ENCODE data around the gene GPC5.

GPC5 gene

DNA sequence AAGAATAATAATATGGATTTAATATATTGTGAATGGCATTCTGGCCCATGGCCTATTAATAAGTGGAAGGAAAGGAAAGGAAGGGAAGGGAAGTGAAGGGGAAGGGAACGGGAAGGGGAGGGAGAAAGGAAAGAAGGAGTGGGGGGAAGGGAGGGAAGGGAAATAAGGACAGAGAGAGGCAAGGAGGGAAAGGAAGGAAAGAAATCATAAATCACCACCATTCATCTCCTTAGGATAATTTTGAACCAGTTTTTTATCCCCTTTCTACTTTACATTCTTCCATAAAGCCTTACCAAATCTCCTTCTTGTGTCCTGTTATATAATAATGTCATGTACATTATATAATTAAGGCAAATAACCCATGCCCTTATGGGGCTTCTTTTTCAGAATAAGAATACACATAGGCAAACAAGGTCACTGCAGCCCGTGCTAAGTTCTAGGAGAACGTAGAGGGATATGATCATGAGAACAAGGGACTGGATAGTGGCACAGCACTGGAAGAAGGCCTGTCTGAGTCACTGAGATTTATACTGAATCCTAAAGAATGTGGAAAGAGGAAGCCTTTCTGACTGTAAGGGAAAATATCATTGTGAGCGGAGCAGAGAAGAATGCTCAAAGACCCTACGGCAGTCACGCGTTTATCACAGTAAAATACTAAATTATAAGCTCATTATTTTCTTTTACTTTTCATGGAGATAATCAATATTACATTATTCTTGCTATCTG lies 1383.7 kb downstream of the GPC5 start:
- DNase-seq (ENCODE audit: extremely low read depth in 1 of 2, low read depth in 1 of 2) = no peak

DNA sequence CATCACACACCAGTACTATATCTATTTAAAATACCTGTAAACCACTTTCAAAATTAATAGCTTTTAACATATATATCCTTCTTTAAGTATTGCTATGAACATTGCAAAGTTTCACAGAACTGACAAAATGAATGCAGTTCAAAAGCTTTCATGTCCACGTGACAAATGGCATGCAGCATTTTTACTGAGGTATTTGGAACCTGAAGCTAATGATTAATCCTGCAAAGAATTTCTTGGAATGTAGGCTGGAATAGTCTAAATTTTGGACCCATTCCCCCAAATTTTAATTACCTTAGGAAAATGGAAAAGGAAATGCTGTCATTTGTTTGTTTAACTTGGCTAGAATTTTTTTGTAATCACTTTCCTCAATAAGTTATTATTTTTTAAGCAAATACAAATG lies 1404.4 kb downstream of the GPC5 start:
- no peak for DNase-seq (ENCODE audit: extremely low read depth in 1 of 2, low read depth in 1 of 2)

DNA sequence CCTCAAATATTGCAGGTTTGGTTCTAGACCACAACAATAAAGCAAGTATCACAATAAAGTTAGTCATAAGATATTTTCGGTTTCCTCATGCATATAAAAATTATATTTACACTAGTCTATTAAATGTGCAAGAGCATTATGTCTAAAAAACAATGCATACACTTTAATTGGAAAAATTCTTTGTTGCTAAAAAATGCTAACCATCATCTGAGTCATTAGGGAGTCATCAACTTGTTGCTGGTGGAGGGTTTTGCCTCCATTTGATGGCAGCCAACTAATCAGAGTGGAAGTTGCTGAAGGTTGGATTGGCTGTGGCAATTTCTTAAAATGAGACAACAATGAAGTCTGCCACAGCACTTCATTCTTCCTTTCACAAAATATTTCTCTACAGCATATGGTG lies 1405.9 kb downstream of the GPC5 start:
- no peak for DNase-seq (ENCODE audit: extremely low read depth in 1 of 2, low read depth in 1 of 2)

DNA sequence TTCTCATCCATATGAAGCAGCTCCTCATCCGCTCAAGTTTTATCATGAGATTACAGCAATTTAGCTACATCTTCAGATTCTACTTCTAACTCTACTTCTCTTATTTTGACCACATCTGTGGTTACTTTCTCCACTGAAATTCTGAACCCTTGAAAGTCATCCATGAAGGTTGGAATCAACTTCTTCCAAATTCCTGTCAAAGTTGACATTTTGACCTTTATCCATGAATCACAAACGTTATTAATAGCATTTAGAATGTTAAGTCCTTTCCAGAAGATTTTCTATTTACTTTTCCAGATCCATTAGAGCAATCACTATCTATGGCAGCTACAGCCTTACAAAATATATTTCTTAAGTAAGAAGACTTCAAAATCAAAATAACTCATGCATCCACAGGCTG lies 1406.5 kb downstream of the GPC5 start:
- no peak for DNase-seq (ENCODE audit: extremely low read depth in 1 of 2, low read depth in 1 of 2)

DNA sequence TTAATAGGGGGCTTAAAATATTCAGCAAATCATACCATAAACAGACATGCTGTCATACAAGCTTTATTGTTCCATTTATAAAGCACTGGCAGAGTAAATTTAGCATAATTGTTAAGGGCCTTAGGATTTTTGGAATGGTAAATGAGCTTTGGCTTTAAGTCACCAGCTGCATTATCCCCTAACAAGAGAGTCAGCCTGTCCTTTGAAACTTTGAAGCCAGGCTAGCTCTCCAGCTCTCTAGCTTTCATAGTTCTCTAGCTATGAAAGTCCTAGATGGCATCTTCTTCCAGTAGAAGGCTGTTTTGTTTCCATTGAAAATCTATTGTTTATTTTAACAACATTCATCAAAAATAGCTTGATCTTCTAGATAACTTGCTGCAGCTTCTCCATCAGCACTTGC lies 1407.3 kb downstream of the GPC5 start:
- DNase-seq (ENCODE audit: extremely low read depth in 1 of 2, low read depth in 1 of 2) = no peak

DNA sequence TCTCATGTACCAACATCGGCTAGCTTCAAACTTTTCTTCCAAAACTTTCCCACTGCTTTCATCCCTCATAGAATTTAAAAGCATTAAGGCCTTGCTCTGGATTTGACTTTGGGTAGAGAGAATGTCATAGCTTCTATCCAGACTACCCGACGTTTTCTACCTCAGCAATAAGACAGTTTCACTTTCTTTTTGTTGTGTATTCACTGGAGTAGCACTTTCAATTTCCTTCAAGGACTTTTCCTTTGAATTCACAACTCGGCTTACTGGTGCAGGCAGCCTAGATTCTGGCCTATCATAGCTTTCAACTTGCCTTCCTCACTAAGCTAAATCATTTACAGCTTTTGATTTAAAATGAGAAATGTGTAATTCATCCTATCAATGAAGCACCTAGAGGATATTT lies 1407.8 kb downstream of the GPC5 start:
- no peak for DNase-seq (ENCODE audit: extremely low read depth in 1 of 2, low read depth in 1 of 2)

DNA sequence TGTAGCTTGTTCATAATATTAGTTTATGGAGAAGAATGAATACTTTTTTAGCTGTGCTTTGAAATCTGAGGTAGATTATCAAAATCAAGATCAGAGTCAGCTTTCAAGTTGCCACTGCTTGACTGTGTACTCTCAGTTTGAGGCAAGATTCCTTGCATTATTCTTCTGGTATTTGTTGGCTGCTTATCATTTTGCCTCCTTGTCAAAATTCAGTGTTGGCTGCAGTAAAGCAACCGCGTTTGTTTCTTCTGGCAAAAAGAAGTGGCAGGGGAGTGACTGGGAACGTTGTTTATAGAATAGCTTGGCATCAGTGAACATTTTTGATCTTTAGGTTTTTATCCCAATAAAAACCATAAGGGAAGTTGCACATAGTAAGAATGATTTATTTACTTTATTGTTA lies 1408.9 kb downstream of the GPC5 start:
- no peak for DNase-seq (ENCODE audit: extremely low read depth in 1 of 2, low read depth in 1 of 2)

DNA sequence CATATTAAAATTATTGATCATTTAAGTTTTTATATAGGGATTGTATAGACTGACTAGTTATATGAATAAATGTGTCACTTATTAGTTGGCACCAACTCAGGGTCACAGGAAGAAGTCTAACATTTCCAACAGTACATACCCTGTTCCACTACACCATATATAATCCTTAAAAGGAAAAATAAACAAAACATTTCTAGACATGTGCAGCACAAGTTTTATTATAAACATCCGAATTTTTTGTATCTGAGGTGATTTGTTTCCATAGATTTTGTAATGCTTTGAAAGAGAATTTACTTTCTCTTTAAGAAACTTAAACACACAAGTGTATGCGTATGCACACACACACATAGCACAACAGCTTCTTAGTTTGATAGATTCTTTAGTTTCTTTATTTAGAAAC lies 1409.5 kb downstream of the GPC5 start:
- DNase-seq (ENCODE audit: extremely low read depth in 1 of 2, low read depth in 1 of 2) = no peak

DNA sequence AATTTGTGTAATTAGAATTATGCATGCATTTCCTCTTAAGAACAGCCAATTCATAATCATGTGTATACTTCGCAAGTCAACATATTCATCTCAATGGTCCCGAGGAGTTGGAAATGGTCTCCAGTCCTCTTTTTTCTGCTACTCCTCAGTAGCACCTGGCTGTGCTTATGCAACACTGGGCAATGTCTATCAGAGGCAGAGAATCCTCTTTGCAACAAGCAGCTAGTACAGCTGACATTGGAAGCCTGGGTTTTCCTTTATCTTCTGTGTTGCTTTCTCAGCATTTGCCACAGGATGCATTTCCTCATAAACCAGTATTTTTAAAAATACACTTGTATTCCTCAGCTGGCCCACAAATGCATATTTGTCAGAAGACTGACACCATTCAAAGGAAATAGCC lies 1422.9 kb downstream of the GPC5 start:
- DNase-seq (ENCODE audit: extremely low read depth in 1 of 2, low read depth in 1 of 2) = no peak

DNA sequence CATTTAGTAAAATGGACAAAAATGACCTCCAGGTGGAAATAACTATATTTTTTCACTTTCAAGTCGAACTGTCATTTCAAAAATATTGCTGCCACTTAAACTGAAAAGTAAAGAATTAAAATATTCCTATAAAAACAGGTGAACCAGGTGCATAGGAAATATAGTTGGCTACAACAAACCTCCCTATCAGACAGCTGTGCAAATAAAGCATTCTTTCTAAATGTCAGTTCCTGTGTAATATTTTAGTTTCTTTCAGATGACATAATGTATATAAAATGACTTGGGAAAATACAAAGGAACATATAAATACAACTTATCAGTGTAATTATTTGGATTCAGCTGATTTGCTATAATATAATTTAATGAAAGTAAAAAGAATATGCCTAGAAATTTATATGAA lies 1424.6 kb downstream of the GPC5 start:
- no peak for DNase-seq (ENCODE audit: extremely low read depth in 1 of 2, low read depth in 1 of 2)

DNA sequence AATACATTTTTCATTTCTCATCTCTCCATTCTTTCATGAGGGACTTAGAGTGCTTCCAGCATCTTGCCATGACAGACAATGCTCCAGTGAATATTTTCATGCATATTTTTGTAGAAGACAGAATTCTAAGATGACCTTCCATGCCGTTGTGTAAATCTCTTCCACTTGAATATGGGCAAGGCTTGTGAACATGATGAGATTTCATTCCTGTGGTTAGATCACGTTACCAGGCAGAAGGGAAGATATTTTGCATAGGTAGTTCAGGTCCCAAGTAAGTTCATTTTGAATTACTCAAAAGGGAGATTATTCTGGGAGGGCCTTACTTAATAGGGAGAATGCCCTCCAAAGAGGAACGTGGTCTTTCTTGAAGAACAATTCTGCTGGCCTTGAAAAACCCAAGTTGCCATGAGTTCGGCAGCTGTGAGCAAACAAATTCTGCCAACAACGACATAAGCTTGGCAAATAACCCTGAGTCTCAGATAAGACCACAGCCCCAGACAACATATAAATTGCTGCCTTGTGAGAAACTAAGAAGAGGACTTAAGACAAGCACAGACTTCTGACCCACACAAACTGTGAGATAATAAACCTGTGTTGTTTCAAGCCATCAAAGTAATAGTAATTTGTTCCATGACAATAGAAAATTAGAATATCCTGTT lies 1427.6 kb downstream of the GPC5 start:
- DNase-seq (ENCODE audit: extremely low read depth in 1 of 2, low read depth in 1 of 2) = no peak

DNA sequence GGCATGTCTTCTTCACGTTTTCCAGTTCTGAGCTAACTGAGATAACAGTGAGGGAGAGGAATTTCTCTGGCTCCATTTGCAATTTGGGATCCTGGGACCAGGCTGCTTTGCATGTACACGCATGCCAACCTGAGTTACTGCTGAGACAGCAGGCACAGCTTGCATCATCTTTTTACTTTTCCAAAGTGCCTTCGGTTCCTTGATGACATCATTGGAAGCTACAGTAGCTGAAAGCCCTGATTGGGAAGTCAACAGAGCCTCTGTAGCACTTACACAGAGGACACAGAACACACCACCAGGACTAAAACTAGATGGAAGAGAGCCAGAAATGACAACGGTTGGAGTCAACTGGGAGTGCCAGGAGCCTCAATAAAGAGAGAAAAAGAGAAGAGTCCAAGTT lies 1429.1 kb downstream of the GPC5 start:
- DNase-seq (ENCODE audit: extremely low read depth in 1 of 2, low read depth in 1 of 2) = no peak

DNA sequence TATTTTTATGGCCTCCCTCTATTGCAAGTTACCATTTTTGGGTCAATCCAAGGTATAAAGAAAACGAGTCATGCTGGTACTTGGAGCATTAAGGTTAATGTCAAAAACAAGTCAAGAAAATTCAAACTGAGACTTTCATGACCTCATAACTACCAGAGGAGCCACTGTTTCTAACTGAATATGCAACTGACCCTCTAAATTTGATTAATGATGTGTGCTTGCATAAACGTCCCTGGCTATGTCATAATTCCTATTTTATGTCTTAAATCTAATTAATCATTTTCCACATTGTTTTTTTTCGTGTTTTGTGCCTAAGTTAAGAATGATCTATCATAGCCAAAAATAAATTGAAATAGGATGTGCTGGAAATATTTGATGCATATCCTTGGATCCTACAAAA lies 1431.5 kb downstream of the GPC5 start:
- no peak for DNase-seq (ENCODE audit: extremely low read depth in 1 of 2, low read depth in 1 of 2)

DNA sequence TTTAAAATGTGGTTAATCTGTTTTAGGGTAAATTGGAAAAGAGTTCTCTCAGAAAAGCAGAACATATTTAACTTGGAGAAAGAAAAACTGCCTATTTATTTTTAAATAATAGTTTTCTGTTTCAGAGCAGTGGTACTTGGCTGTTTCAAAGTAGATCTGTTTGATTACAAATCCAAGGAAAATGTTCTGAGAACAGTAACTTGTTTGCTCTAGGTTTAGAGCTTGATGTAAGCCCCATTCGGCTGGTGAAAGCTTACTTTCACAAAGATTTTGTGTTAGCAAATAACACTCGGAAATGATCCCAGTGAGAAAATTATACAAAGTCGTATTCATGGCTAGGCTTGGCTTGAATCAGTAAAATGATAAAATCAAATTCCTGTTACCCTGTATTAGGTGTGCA lies 1432.4 kb downstream of the GPC5 start:
- DNase-seq (ENCODE audit: extremely low read depth in 1 of 2, low read depth in 1 of 2) = no peak

DNA sequence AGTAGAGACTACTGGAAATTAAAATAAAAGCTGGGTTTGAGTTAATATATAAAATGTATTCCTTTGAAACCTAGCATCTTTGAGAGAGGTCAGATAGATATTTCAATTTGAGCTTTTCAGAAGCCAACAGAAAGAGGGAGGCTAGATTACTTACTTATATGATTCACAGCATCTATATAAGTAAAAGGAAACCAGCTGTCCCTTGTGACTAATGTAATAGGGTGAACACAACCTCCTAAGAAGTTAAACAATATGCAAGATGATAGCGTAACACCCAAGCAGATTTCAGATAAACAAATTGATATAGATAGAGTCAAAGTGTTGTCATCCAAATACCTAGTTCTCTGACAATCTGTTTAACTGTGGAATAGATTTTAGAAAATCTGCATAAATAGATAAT lies 1434.7 kb downstream of the GPC5 start:
- no peak for DNase-seq (ENCODE audit: extremely low read depth in 1 of 2, low read depth in 1 of 2)

DNA sequence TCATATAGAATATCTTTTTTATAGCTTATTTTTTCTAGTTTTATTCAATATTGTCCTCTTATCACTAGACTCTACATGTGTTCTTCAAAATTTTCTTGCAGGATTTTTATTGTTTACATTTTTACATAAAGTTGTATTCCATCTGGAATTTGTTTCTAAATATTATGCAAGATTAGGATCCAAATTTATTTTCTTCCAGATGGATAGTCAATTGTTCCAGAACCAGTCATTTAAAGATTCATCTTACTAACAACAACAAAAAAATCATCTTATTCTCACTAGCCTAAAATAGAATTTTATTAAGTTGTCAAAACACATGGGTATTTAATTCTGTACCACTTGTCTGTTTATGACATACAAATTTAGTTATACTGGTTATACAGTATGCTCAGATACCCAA lies 1437.8 kb downstream of the GPC5 start:
- DNase-seq (ENCODE audit: extremely low read depth in 1 of 2, low read depth in 1 of 2) = no peak

DNA sequence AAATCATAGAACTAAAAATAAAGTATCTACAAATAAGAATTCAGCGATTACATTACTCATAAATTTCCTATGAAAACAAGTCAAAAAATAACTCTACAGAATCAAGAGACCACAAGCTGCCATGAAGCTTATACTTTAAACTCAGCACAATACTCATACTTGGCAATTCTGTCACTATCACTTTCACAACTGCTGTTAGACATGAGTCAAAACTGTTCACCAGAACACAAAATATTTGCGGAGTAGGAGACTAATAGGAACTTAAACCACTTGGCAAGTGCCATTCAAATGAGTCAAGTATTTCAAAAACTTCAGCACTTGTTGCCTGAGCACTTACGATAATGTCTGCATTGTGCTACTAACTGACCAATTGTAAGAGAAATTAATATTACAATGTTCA lies 1440.4 kb downstream of the GPC5 start:
- no peak for DNase-seq (ENCODE audit: extremely low read depth in 1 of 2, low read depth in 1 of 2)

DNA sequence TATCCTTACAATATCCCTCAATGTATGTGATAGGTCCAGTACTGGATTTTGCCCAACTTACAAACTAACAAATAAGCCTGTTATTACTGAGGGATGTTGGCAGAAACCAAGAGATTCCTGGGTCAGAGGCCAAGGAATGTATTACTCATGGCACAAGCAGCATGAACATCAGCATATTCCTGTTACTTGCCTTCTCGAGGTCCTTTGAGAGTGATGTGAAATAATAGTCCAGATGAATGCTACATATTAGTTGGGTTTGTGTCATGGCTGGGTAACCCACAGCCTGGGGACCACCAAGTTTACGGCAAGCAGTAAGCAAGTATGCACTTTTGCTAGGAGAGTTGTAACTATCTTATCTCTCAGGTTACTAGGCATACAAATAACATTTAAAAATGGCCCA lies 1443.7 kb downstream of the GPC5 start:
- no peak for DNase-seq (ENCODE audit: extremely low read depth in 1 of 2, low read depth in 1 of 2)

DNA sequence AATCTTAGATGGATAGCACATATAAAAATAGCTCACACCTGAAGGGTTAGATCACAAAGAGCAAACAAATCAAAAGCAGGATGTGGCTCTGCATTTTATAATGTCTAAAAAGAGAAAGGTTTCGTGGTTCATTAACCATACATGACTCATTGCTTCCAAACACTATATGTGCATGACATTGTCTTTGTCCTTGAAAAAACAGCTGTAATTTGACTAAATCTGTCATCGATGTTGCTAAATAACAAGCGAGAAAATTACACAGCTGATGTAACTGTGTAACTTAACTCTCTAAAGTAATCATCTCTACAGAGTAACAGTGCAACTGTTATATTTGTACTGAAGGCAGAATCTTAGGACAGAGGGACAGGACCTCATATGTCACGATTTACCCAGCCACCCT lies 1445.1 kb downstream of the GPC5 start:
- DNase-seq (ENCODE audit: extremely low read depth in 1 of 2, low read depth in 1 of 2) = no peak

DNA sequence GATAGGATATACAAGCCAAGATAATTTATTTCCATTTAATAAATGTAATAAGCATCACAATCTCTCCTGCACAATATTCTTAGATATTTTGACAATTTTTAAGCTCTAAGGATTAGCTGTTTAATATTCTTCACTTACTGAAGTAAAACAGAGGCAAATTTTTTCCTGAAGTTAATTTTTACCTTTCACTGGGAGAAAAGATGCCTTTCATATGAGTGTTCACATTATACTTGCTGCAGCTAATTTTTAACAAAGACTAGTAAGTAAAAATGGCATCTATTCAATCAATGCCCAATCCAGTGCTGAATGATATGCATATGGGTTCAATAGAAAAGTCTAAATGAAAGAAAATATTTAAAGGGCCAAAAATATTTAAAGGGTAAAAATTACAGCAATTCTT lies 1451.0 kb downstream of the GPC5 start:
- no peak for DNase-seq (ENCODE audit: extremely low read depth in 1 of 2, low read depth in 1 of 2)

DNA sequence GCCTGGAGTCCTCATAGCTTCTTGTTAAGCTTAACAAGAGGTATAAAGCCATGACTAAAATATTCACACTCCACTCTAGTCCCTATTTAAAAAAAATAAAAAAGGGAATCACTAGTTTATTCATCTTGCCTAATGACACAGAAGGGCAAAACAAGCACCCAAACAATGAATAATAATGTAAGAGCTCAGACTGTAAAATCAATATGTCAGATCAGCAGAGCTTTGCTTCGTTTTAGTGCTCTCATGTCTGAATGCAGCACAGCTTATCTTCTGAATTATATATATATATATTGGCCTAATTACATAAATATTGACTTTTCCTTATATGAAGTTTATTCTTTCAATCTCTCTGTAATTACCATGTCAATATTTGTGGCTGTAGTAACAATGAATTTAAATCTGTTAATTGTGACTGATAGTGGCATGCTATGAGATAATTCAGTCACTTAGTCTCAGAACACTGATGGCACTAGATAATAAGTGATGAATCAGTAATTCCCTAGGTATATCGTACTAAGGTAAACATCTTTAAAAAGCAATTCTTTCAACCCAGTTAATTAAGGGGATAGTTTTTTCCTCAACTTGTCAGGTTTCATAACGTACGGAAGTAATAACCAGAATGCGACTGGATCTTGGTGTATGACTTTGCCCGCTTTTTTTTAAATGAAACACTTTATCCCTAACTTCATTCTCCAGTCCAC lies 1466.3 kb downstream of the GPC5 start:
- DNase-seq (ENCODE audit: extremely low read depth in 1 of 2, low read depth in 1 of 2) = no peak

DNA sequence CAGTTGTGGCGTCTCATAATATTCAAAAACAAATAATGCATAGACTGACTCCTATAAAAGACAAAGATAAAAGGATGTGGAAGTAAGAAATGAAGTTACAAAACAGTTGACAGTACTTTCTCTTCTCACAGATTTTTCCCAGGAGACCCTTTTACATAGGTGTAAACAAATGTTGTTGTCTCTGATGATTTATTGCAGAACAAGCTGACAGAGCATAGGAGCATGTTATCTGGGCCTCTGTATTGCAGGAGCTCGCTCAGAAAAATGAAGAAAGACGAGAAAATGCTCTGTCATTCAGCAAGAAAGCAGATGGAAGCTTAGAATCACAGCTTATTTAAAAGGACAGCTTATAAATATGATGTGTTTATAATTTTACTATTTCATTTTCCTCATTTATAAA lies 1474.6 kb downstream of the GPC5 start:
- DNase-seq (ENCODE audit: extremely low read depth in 1 of 2, low read depth in 1 of 2) = no peak

Data from activated CD8-positive, alpha-beta memory T cell treated with anti-CD3 and anti-CD28 coated beads for 1 hour (primary cell).